Keratinocyte (primary cell): ENCODE measurements around the gene HSD17B4. TPM values are rescaled to one million over a fixed set of nuclear protein-coding genes. Genes with fewer than 3 reads are reported as not detected.

Source experiments
- DNase-seq: peaks from one replicate; pipeline ENCODE4 v3.0.0-alpha.2; 2011; ENCODE audit warnings: low read depth, missing footprints, low spot score
- FAIRE-seq: peaks from 2 replicates; lab custom pipeline; 2011; peaks lifted over from hg19 to GRCh38; lab: Jason Lieb, UNC
- H2AFZ ChIP-seq: 2 replicates; pipeline ENCODE4 v1.6.0; 2012; ENCODE audit warnings: low read length, control low read depth, inconsistent platforms; ENCODE audit not compliant: control insufficient read depth
- H3K27ac ChIP-seq: 2 replicates; pipeline ENCODE4 v1.5.1; 2011; ENCODE audit warnings: low read length; ENCODE audit not compliant: control insufficient read depth, insufficient read depth
- H3K27me3 ChIP-seq: 3 replicates; pipeline ENCODE4 v1.6.0; 2011; ENCODE audit warnings: low read length; ENCODE audit not compliant: control insufficient read depth, insufficient read depth; ENCODE audit errors: extremely low read depth
- H3K36me3 ChIP-seq, 2 experiments: 2 replicates in 1 of 2; 3 replicates in 1 of 2; pipeline ENCODE4 v1.5.1; 2011; ENCODE audit warnings: low read length in 2 of 2, mild to moderate bottlenecking in 1 of 2; ENCODE audit not compliant: control insufficient read depth in 2 of 2, insufficient read depth in 2 of 2; ENCODE audit errors: extremely low read depth in 1 of 2
- H3K4me1 ChIP-seq: 3 replicates; pipeline ENCODE4 v1.5.1; 2011; ENCODE audit warnings: low read length; ENCODE audit not compliant: control insufficient read depth, insufficient read depth; ENCODE audit errors: extremely low read depth
- H3K4me2 ChIP-seq: 3 replicates; pipeline ENCODE4 v1.6.0; 2011; ENCODE audit warnings: low read depth, low read length; ENCODE audit not compliant: control insufficient read depth, insufficient read depth; ENCODE audit errors: extremely low read depth
- H3K4me3 ChIP-seq, 3 experiments: fragments of 200-600 bp in 1 of 3; sonication (generic) in 1 of 3; 2 replicates in 2 of 3; 3 replicates in 1 of 3; pipeline ENCODE4 v1.5.1; 2011 to 2016; ENCODE audit warnings: low read length in 3 of 3, mild to moderate bottlenecking in 3 of 3, control low read depth in 2 of 3, inconsistent platforms in 1 of 3, low read depth in 1 of 3, mixed read lengths in 1 of 3, mixed run types in 1 of 3, moderate library complexity in 1 of 3; ENCODE audit not compliant: control insufficient read depth in 2 of 3, insufficient read depth in 2 of 3; ENCODE audit errors: extremely low read depth in 1 of 3
- H3K79me2 ChIP-seq: 2 replicates; pipeline ENCODE4 v1.6.0; 2012; ENCODE audit warnings: low read length; ENCODE audit not compliant: control insufficient read depth, insufficient read depth
- H3K9ac ChIP-seq: 3 replicates; pipeline ENCODE4 v1.6.0; 2011; ENCODE audit warnings: low read length; ENCODE audit not compliant: control insufficient read depth, insufficient read depth; ENCODE audit errors: extremely low read depth
- H3K9me1 ChIP-seq: 3 replicates; pipeline ENCODE4 v1.6.0; 2011; ENCODE audit warnings: low read length; ENCODE audit not compliant: control insufficient read depth, insufficient read depth; ENCODE audit errors: extremely low read depth
- H3K9me3 ChIP-seq: 2 replicates; pipeline ENCODE4 v1.5.1; 2012; ENCODE audit warnings: low read depth, low read length; ENCODE audit not compliant: control insufficient read depth
- H4K20me1 ChIP-seq: 3 replicates; pipeline ENCODE4 v1.6.0; 2011; ENCODE audit warnings: low read length; ENCODE audit not compliant: control insufficient read depth, insufficient read depth; ENCODE audit errors: extremely low read depth
- CTCF ChIP-seq, 3 experiments: IDR thresholded peaks in 1 of 3; conservative IDR thresholded peaks in 1 of 3; optimal IDR thresholded peaks in 1 of 3; 2 replicates in 2 of 3; 3 replicates in 1 of 3; pipeline versions ENCODE3 to v1.5.1; 2011; ENCODE audit warnings: low read length in 3 of 3, mild to moderate bottlenecking in 3 of 3, moderate library complexity in 2 of 3, control low read depth in 1 of 3, inconsistent platforms in 1 of 3; ENCODE audit not compliant: insufficient read depth in 2 of 3; ENCODE audit errors: extremely low read depth in 1 of 3
- EZH2 ChIP-seq: IDR thresholded peaks from one replicate; pipeline ENCODE4 v1.6.1; 2012; ENCODE audit warnings: inconsistent platforms, mild to moderate bottlenecking, low read length, moderate library complexity
- dilution Hi-C: fragments of 300-500 bp; cut with MboI; formaldehyde crosslinking; loops from one replicate; pipeline ENCODE4 v1.7.0; 2020; ENCODE audit warnings: low sequenced_read_pairs; ENCODE audit not compliant: extremely low pct_ligation_motif_present
- polyA plus RNA-seq, 5 experiments: library from polyadenylated mRNA; depleted of rRNA in 3 of 5; stranded (reverse) in 3 of 5; stranded (forward) in 1 of 5; unstranded in 1 of 5; fragments of >200 nt; gene quantifications; 1 replicate in 1 of 5; 2 replicates in 3 of 5; 3 replicates in 1 of 5; pipeline versions ENCODE4 v1.2.1 to v1.2.3, GENCODE V29; 2011 to 2012; ENCODE audit warnings: missing spikeins in 2 of 5, low read depth in 1 of 5, low replicate concordance in 1 of 5

HSD17B4 gene
- polyA plus RNA-seq, 1 donor (not counting 4 experiments of a cell fraction or from before 2014, with no cell fraction given): 154 TPM

- no peak overlapping the region for H3K4me3 ChIP-seq
- FAIRE-seq: no peak
- H3K4me1 ChIP-seq: no peaks in the 10 kb centered on the region
- H4K20me1 ChIP-seq: no peaks in the 10 kb centered on the region
- H3K9ac ChIP-seq: no peak overlapping the region
- H3K4me2 ChIP-seq: no peak overlapping the region
- no peak for DNase-seq
- no peaks in the 10 kb centered on the region for H3K27me3 ChIP-seq
- H3K9me3 ChIP-seq: no peaks in the 10 kb centered on the region
- no peak for TF ChIP-seq CTCF (optimal IDR thresholded peaks at IDR 0.05 in 1 of 3, IDR thresholded peaks at IDR 0.05 in 1 of 3, conservative IDR thresholded peaks at IDR 0.05 in 1 of 3; ENCODE audit: extremely low read depth in 1 of 3, insufficient read depth in 2 of 3, low read length in 3 of 3)
- no peak for TF ChIP-seq EZH2
- H3K27ac ChIP-seq: no peak overlapping the region
- peaks cover 11% of the 10 kb centered on the region for H3K79me2 ChIP-seq
- dilution Hi-C loops: no loop called here
- no peaks in the 10 kb centered on the region for H3K36me3 ChIP-seq
- H2AFZ ChIP-seq: no peak overlapping the region
- no peaks in the 10 kb centered on the region for H3K9me1 ChIP-seq
Measured at GRCh38 chr5:119454171-119454570, 1.9 kb downstream of the HSD17B4 start.

- H3K4me1 ChIP-seq: no peaks in the 10 kb centered on the region
- no peaks in the 10 kb centered on the region for H3K9me3 ChIP-seq
- H3K4me2 ChIP-seq: no peak overlapping the region
- H3K79me2 ChIP-seq: peaks cover 2% of the 10 kb centered on the region
- no peaks in the 10 kb centered on the region for H3K9me1 ChIP-seq
- H3K36me3 ChIP-seq: peaks cover 1 to 2% of the 10 kb centered on the region in 2 experiments
- H3K27ac ChIP-seq: no peak overlapping the region
- H2AFZ ChIP-seq: no peak overlapping the region
- TF ChIP-seq EZH2: no peak
- no peak for TF ChIP-seq CTCF (optimal IDR thresholded peaks at IDR 0.05 in 1 of 3, IDR thresholded peaks at IDR 0.05 in 1 of 3, conservative IDR thresholded peaks at IDR 0.05 in 1 of 3; ENCODE audit: extremely low read depth in 1 of 3, insufficient read depth in 2 of 3, low read length in 3 of 3)
- H3K4me3 ChIP-seq: no peak overlapping the region
- no peaks in the 10 kb centered on the region for H3K27me3 ChIP-seq
- H4K20me1 ChIP-seq: no peaks in the 10 kb centered on the region
- FAIRE-seq (no peak), DNase-seq (no peak)
- dilution Hi-C loops: no loop called here
- no peak overlapping the region for H3K9ac ChIP-seq
Measured at GRCh38 chr5:119458911-119459632, 6.8 kb downstream of the HSD17B4 start.
